ENCODE results near the gene LRRC3B. TPM values are rescaled to one million over a fixed set of nuclear protein-coding genes. Genes with fewer than 3 reads are reported as not detected.

LRRC3B gene
- total and polyA plus RNA-seq, 8 donors: 0.20 to 2.9 (median 1.2) TPM; not detected in 3

GRCh38 chr3:26683902-26684301 lies 61.3 kb downstream of the LRRC3B start:
- 46 to 67% (median 56%) methylated on average over 3 of the region's 3 CpGs for WGBS, 5 donors
- no peaks in the 10 kb centered on the region for H3K4me1 ChIP-seq
- no peaks in the 10 kb centered on the region for H3K9me3 ChIP-seq
- H3K27me3 ChIP-seq: no peaks in the 10 kb centered on the region
- DNase-seq: no peak
- intact Hi-C loops (cut with DNase I; ENCODE audit: low total_unique reads): no loop called here
- H3K36me3 ChIP-seq: no peaks in the 10 kb centered on the region
- no peak for TF ChIP-seq CTCF (IDR thresholded peaks at IDR 0.05)
- TF ChIP-seq POLR2AphosphoS5 (IDR thresholded peaks at IDR 0.05): no peak
- no peak for TF ChIP-seq EP300 (IDR thresholded peaks at IDR 0.05)
- no peak for TF ChIP-seq POLR2A (IDR thresholded peaks at IDR 0.05)
- no peak overlapping the region for H3K27ac ChIP-seq
- H3K4me3 ChIP-seq: no peak overlapping the region

- 74 to 81% (median 79%) methylated on average over 4 of the region's 4 CpGs for WGBS, 5 donors
- no peak for DNase-seq
- H3K4me3 ChIP-seq: no peak overlapping the region
- intact Hi-C loops (cut with DNase I; ENCODE audit: low total_unique reads): no loop called here
- no peaks in the 10 kb centered on the region for H3K4me1 ChIP-seq
- H3K27ac ChIP-seq: no peak overlapping the region
- no peak for TF ChIP-seq POLR2A (IDR thresholded peaks at IDR 0.05)
- TF ChIP-seq CTCF (IDR thresholded peaks at IDR 0.05): no peak
- TF ChIP-seq POLR2AphosphoS5 (IDR thresholded peaks at IDR 0.05): no peak
- TF ChIP-seq EP300 (IDR thresholded peaks at IDR 0.05): no peak
- H3K27me3 ChIP-seq: no peaks in the 10 kb centered on the region
- H3K36me3 ChIP-seq: no peaks in the 10 kb centered on the region
- no peaks in the 10 kb centered on the region for H3K9me3 ChIP-seq
These were observed 64.9 kb downstream of the LRRC3B start for GRCh38 chr3:26687466-26687865.

- no peaks in the 10 kb centered on the region for H3K9me3 ChIP-seq
- no peaks in the 10 kb centered on the region for H3K4me1 ChIP-seq
- intact Hi-C loops (cut with DNase I; ENCODE audit: low total_unique reads): no loop called here
- H3K27me3 ChIP-seq: no peaks in the 10 kb centered on the region
- no peaks in the 10 kb centered on the region for H3K36me3 ChIP-seq
- 55 to 71% (median 66%) methylated on average over 2 of the region's 2 CpGs for WGBS, 5 donors
- H3K4me3 ChIP-seq: no peak overlapping the region
- no peak for DNase-seq
- no peak overlapping the region for H3K27ac ChIP-seq
- TF ChIP-seq EP300 (IDR thresholded peaks at IDR 0.05) (no peak), CTCF (IDR thresholded peaks at IDR 0.05) (no peak), POLR2AphosphoS5 (IDR thresholded peaks at IDR 0.05) (no peak), POLR2A (IDR thresholded peaks at IDR 0.05) (no peak)
These were observed 77.0 kb downstream of the LRRC3B start for GRCh38 chr3:26699553-26699952.

GRCh38 chr3:26703519-26703918 lies 80.9 kb downstream of the LRRC3B start:
- Histone ChIP-seq H3K4me3 (no peak overlapping the region), H3K9me3 (no peaks in the 10 kb centered on the region), H3K4me1 (no peaks in the 10 kb centered on the region), H3K27me3 (no peaks in the 10 kb centered on the region), H3K36me3 (no peaks in the 10 kb centered on the region), H3K27ac (no peak overlapping the region)
- no peak for DNase-seq
- intact Hi-C loops (cut with DNase I; ENCODE audit: low total_unique reads): no loop called here
- TF ChIP-seq EP300 (IDR thresholded peaks at IDR 0.05): no peak
- TF ChIP-seq CTCF (IDR thresholded peaks at IDR 0.05): no peak
- no peak for TF ChIP-seq POLR2A (IDR thresholded peaks at IDR 0.05)
- TF ChIP-seq POLR2AphosphoS5 (IDR thresholded peaks at IDR 0.05): no peak
- WGBS, 5 donors: 68 to 77% (median 73%) methylated on average over 3 of the region's 3 CpGs

Data from stomach (tissue), 9 donors.